ENCODE measurements around the gene BLMH. TPM values are rescaled to one million over a fixed set of nuclear protein-coding genes. Genes with fewer than 3 reads are reported as not detected.

BLMH gene
- total RNA-seq, 1 experiment from 2014 or later, result 59.0 TPM

- H3K27me3 ChIP-seq (ENCODE audit: control insufficient read depth, insufficient read depth, low read length), result no peaks in the 10 kb centered on the region
- H3K36me3 ChIP-seq (ENCODE audit: control insufficient read depth, insufficient read depth, low read length), result no peaks in the 10 kb centered on the region
- intact Hi-C loops (cut with micrococcal nuclease; ENCODE audit: unreplicated experiment) (no loop called here), in situ Hi-C loops (cut with HindIII; ENCODE audit: low pct_unique_long_range_greater_than_20kb, low sequenced_read_pairs) (no loop called here)
- no peaks in the 10 kb centered on the region for H3K4me1 ChIP-seq (ENCODE audit: control insufficient read depth, insufficient read depth, low read length)
- no peak for ATAC-seq
- no peak for DNase-seq (ENCODE audit: low read depth, low spot score)
- no peaks in the 10 kb centered on the region for H3K9me3 ChIP-seq (ENCODE audit: control insufficient read depth, insufficient read depth, low read depth, low read length)
- ChIA-PET POLR2A (no interaction called here), CTCF (no interaction called here)
- H3K27ac ChIP-seq (ENCODE audit: low read length), result no peak overlapping the region
- H3K4me3 ChIP-seq (ENCODE audit: low read depth in 2 of 2, low read length in 2 of 2), result no peak overlapping the region
- TF ChIP-seq POLR2AphosphoS5 (IDR thresholded peaks at IDR 0.05; ENCODE audit: low read depth, low read length) (no peak), TCF7L2 (IDR thresholded peaks at IDR 0.05; ENCODE audit: low read depth, low read length) (no peak), SIN3A (IDR thresholded peaks at IDR 0.05; ENCODE audit: borderline replicate concordance, insufficient read depth, low read depth, low read length) (no peak)
- TF ChIP-seq, protein P1, sequence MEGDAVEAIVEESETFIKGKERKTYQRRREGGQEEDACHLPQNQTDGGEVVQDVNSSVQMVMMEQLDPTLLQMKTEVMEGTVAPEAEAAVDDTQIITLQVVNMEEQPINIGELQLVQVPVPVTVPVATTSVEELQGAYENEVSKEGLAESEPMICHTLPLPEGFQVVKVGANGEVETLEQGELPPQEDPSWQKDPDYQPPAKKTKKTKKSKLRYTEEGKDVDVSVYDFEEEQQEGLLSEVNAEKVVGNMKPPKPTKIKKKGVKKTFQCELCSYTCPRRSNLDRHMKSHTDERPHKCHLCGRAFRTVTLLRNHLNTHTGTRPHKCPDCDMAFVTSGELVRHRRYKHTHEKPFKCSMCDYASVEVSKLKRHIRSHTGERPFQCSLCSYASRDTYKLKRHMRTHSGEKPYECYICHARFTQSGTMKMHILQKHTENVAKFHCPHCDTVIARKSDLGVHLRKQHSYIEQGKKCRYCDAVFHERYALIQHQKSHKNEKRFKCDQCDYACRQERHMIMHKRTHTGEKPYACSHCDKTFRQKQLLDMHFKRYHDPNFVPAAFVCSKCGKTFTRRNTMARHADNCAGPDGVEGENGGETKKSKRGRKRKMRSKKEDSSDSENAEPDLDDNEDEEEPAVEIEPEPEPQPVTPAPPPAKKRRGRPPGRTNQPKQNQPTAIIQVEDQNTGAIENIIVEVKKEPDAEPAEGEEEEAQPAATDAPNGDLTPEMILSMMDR (IDR thresholded peaks at IDR 0.05), result no peak
- TF ChIP-seq, protein P2, sequence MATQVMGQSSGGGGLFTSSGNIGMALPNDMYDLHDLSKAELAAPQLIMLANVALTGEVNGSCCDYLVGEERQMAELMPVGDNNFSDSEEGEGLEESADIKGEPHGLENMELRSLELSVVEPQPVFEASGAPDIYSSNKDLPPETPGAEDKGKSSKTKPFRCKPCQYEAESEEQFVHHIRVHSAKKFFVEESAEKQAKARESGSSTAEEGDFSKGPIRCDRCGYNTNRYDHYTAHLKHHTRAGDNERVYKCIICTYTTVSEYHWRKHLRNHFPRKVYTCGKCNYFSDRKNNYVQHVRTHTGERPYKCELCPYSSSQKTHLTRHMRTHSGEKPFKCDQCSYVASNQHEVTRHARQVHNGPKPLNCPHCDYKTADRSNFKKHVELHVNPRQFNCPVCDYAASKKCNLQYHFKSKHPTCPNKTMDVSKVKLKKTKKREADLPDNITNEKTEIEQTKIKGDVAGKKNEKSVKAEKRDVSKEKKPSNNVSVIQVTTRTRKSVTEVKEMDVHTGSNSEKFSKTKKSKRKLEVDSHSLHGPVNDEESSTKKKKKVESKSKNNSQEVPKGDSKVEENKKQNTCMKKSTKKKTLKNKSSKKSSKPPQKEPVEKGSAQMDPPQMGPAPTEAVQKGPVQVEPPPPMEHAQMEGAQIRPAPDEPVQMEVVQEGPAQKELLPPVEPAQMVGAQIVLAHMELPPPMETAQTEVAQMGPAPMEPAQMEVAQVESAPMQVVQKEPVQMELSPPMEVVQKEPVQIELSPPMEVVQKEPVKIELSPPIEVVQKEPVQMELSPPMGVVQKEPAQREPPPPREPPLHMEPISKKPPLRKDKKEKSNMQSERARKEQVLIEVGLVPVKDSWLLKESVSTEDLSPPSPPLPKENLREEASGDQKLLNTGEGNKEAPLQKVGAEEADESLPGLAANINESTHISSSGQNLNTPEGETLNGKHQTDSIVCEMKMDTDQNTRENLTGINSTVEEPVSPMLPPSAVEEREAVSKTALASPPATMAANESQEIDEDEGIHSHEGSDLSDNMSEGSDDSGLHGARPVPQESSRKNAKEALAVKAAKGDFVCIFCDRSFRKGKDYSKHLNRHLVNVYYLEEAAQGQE (IDR thresholded peaks at IDR 0.05; ENCODE audit: insufficient read depth in 1 of 2, low read depth in 2 of 2, low read length in 1 of 2), result no peak
- BruUV-seq (replicated peaks), result no TSS peak
Measured at GRCh38 chr17:30302241-30302640, 10.5 kb upstream of the BLMH start.

GRCh38 chr17:30300818-30301217 is 9.1 kb upstream of the BLMH start:
- Histone ChIP-seq H3K4me3 (ENCODE audit: low read depth in 2 of 2, low read length in 2 of 2) (no peak overlapping the region), H3K27me3 (ENCODE audit: control insufficient read depth, insufficient read depth, low read length) (no peaks in the 10 kb centered on the region), H3K4me1 (ENCODE audit: control insufficient read depth, insufficient read depth, low read length) (no peaks in the 10 kb centered on the region), H3K9me3 (ENCODE audit: control insufficient read depth, insufficient read depth, low read depth, low read length) (no peaks in the 10 kb centered on the region), H3K36me3 (ENCODE audit: control insufficient read depth, insufficient read depth, low read length) (no peaks in the 10 kb centered on the region), H3K27ac (ENCODE audit: low read length) (no peak overlapping the region)
- no TSS peak for BruUV-seq (replicated peaks)
- in situ Hi-C loops (cut with HindIII; ENCODE audit: low pct_unique_long_range_greater_than_20kb, low sequenced_read_pairs) (no loop called here), intact Hi-C loops (cut with micrococcal nuclease; ENCODE audit: unreplicated experiment) (no loop called here)
- POLR2A ChIA-PET, result no interaction called here
- CTCF ChIA-PET, result interaction anchor here (0.5 kb wide), 1 partner anchor 39 kb away, joined by 4 read pairs; no protein-coding TSS in a partner anchor
- DNase-seq (ENCODE audit: low read depth, low spot score), result no peak
- no peak for ATAC-seq
- TF ChIP-seq, protein P2 (IDR thresholded peaks at IDR 0.05; ENCODE audit: insufficient read depth in 1 of 2, low read depth in 2 of 2, low read length in 1 of 2), result no peak
- TF ChIP-seq POLR2AphosphoS5 (IDR thresholded peaks at IDR 0.05; ENCODE audit: low read depth, low read length) (no peak), TCF7L2 (IDR thresholded peaks at IDR 0.05; ENCODE audit: low read depth, low read length) (no peak), SIN3A (IDR thresholded peaks at IDR 0.05; ENCODE audit: borderline replicate concordance, insufficient read depth, low read depth, low read length) (no peak)
- TF ChIP-seq, protein P1 (IDR thresholded peaks at IDR 0.05), result no peak

All from Panc1 (cell line).